ENCODE results near the gene MED12L. TPM values are rescaled to one million over a fixed set of nuclear protein-coding genes. Genes with fewer than 3 reads are reported as not detected.

Gene MED12L
- total and polyA plus RNA-seq, 3 experiments from 2014 or later: 0.02 to 1.8 (median 1.7) TPM

- Mint-ChIP-seq H3K4me1 (no peaks in the 10 kb centered on the region), H3K36me3 (no peaks in the 10 kb centered on the region), H3K27ac (no peak overlapping the region), H3K4me3 (no peak overlapping the region), H3K27me3 (peaks cover 5 to 47% of the 10 kb centered on the region in 2 donors), H3K9me3 (no peaks in the 10 kb centered on the region)
- ChIA-PET CTCF (no interaction called here), POLR2A (no interaction called here)
- Histone ChIP-seq H3K4me3 (ENCODE audit: low read length) (no peak overlapping the region), H3K4me1 (ENCODE audit: insufficient read depth, low read length) (no peaks in the 10 kb centered on the region), H3K27ac (ENCODE audit: low read depth, low read length) (no peak overlapping the region), H3K9me3 (ENCODE audit: low read length) (no peaks in the 10 kb centered on the region), H3K27me3 (ENCODE audit: insufficient read depth, low read length, poor library complexity, severe bottlenecking) (no peaks in the 10 kb centered on the region), H3K36me3 (ENCODE audit: insufficient read depth, low read length) (no peaks in the 10 kb centered on the region)
- DNase-seq: no peak
Observed at GRCh38 chr3:151445273-151446001, 360.0 kb downstream of the MED12L start.

- DNase-seq: no peak
- no peaks in the 10 kb centered on the region for H3K9me3 ChIP-seq (ENCODE audit: low read length)
- H3K4me3 Mint-ChIP-seq: no peak overlapping the region
- H3K4me1 Mint-ChIP-seq: no peaks in the 10 kb centered on the region
- H3K4me1 ChIP-seq (ENCODE audit: insufficient read depth, low read length): no peaks in the 10 kb centered on the region
- H3K27ac ChIP-seq (ENCODE audit: low read depth, low read length): no peak overlapping the region
- H3K36me3 Mint-ChIP-seq: no peaks in the 10 kb centered on the region
- ChIA-PET POLR2A (no interaction called here), CTCF (no interaction called here)
- peaks cover 5 to 49% of the 10 kb centered on the region in 2 donors for H3K27me3 Mint-ChIP-seq
- H3K27me3 ChIP-seq (ENCODE audit: insufficient read depth, low read length, poor library complexity, severe bottlenecking): no peaks in the 10 kb centered on the region
- no peaks in the 10 kb centered on the region for H3K9me3 Mint-ChIP-seq
- H3K27ac Mint-ChIP-seq: no peak overlapping the region
- H3K4me3 ChIP-seq (ENCODE audit: low read length): no peak overlapping the region
- no peaks in the 10 kb centered on the region for H3K36me3 ChIP-seq (ENCODE audit: insufficient read depth, low read length)
Observed at GRCh38 chr3:151446002-151446340, 360.5 kb downstream of the MED12L start.

GRCh38 chr3:151452368-151452767, 366.9 kb downstream of the MED12L start:
- H3K4me3 ChIP-seq (ENCODE audit: low read length): no peak overlapping the region
- H3K36me3 ChIP-seq (ENCODE audit: insufficient read depth, low read length): no peaks in the 10 kb centered on the region
- no peak for DNase-seq
- no peaks in the 10 kb centered on the region for H3K27me3 ChIP-seq (ENCODE audit: insufficient read depth, low read length, poor library complexity, severe bottlenecking)
- H3K4me1 ChIP-seq (ENCODE audit: insufficient read depth, low read length): no peaks in the 10 kb centered on the region
- H3K4me1 Mint-ChIP-seq: no peaks in the 10 kb centered on the region
- CTCF ChIA-PET: no interaction called here
- no peaks in the 10 kb centered on the region for H3K36me3 Mint-ChIP-seq
- no peaks in the 10 kb centered on the region for H3K9me3 ChIP-seq (ENCODE audit: low read length)
- POLR2A ChIA-PET: no interaction called here
- no peak overlapping the region for H3K27ac Mint-ChIP-seq
- no peak overlapping the region for H3K4me3 Mint-ChIP-seq
- H3K9me3 Mint-ChIP-seq: no peaks in the 10 kb centered on the region
- H3K27me3 Mint-ChIP-seq: peaks cover 0 to 37% of the 10 kb centered on the region in 2 donors
- H3K27ac ChIP-seq (ENCODE audit: low read depth, low read length): no peak overlapping the region

GRCh38 chr3:151452841-151453240, 367.4 kb downstream of the MED12L start:
- no peak overlapping the region for H3K27ac Mint-ChIP-seq
- POLR2A ChIA-PET: no interaction called here
- CTCF ChIA-PET: interaction anchor here (1.2 kb wide), 1 partner anchor 15 kb away, joined by 4 read pairs; no protein-coding TSS in a partner anchor

GRCh38 chr3:151456065-151456464, 370.6 kb downstream of the MED12L start:
- no peak overlapping the region for H3K4me3 Mint-ChIP-seq
- H3K27ac Mint-ChIP-seq: no peak overlapping the region
- Histone ChIP-seq H3K27me3 (ENCODE audit: insufficient read depth, low read length, poor library complexity, severe bottlenecking) (peaks cover 4% of the 10 kb centered on the region), H3K36me3 (ENCODE audit: insufficient read depth, low read length) (no peaks in the 10 kb centered on the region), H3K27ac (ENCODE audit: low read depth, low read length) (no peak overlapping the region), H3K4me1 (ENCODE audit: insufficient read depth, low read length) (no peaks in the 10 kb centered on the region), H3K9me3 (ENCODE audit: low read length) (no peaks in the 10 kb centered on the region), H3K4me3 (ENCODE audit: low read length) (no peak overlapping the region)
- ChIA-PET POLR2A (no interaction called here), CTCF (no interaction called here)
- DNase-seq: no peak
- H3K27me3 Mint-ChIP-seq: peaks cover 8 to 33% of the 10 kb centered on the region in 2 donors
- H3K9me3 Mint-ChIP-seq: no peaks in the 10 kb centered on the region
- no peaks in the 10 kb centered on the region for H3K36me3 Mint-ChIP-seq
- H3K4me1 Mint-ChIP-seq: peaks cover 1 to 4% (median 4%) of the 10 kb centered on the region in 3 donors

More at GRCh38 chr3:151452841-151453240, 367.4 kb downstream of the MED12L start:
- Histone ChIP-seq H3K9me3 (ENCODE audit: low read length) (no peaks in the 10 kb centered on the region), H3K27ac (ENCODE audit: low read depth, low read length) (no peak overlapping the region), H3K27me3 (ENCODE audit: insufficient read depth, low read length, poor library complexity, severe bottlenecking) (no peaks in the 10 kb centered on the region), H3K4me1 (ENCODE audit: insufficient read depth, low read length) (no peaks in the 10 kb centered on the region), H3K36me3 (ENCODE audit: insufficient read depth, low read length) (no peaks in the 10 kb centered on the region), H3K4me3 (ENCODE audit: low read length) (no peak overlapping the region)
- H3K36me3 Mint-ChIP-seq: no peaks in the 10 kb centered on the region
- H3K27me3 Mint-ChIP-seq: peaks cover 0 to 33% of the 10 kb centered on the region in 2 donors
- no peaks in the 10 kb centered on the region for H3K4me1 Mint-ChIP-seq
- DNase-seq: no peak
- H3K9me3 Mint-ChIP-seq: no peaks in the 10 kb centered on the region
- no peak overlapping the region for H3K4me3 Mint-ChIP-seq

GRCh38 chr3:151459358-151459757, 373.9 kb downstream of the MED12L start:
- Histone ChIP-seq H3K36me3 (ENCODE audit: insufficient read depth, low read length) (no peaks in the 10 kb centered on the region), H3K27me3 (ENCODE audit: insufficient read depth, low read length, poor library complexity, severe bottlenecking) (peaks cover 8% of the 10 kb centered on the region), H3K9me3 (ENCODE audit: low read length) (no peaks in the 10 kb centered on the region), H3K4me3 (ENCODE audit: low read length) (no peak overlapping the region), H3K4me1 (ENCODE audit: insufficient read depth, low read length) (no peaks in the 10 kb centered on the region), H3K27ac (ENCODE audit: low read depth, low read length) (no peak overlapping the region)
- Mint-ChIP-seq H3K36me3 (no peaks in the 10 kb centered on the region), H3K4me3 (no peak overlapping the region), H3K9me3 (no peaks in the 10 kb centered on the region), H3K27ac (no peak overlapping the region), H3K27me3 (peaks cover 10 to 52% of the 10 kb centered on the region in 2 donors), H3K4me1 (peaks cover 1 to 4% (median 4%) of the 10 kb centered on the region in 3 donors)
- POLR2A ChIA-PET: no interaction called here
- DNase-seq: no peak
- CTCF ChIA-PET: no interaction called here

- Mint-ChIP-seq H3K27ac (peak overlapping the region in 2 of 8 donors; percentile 2 to 64), H3K4me3 (peak overlapping the region in 5 of 7 donors; percentile 33 to 64 (median 44)), H3K4me1 (peaks cover 1 to 4% (median 4%) of the 10 kb centered on the region in 3 donors), H3K36me3 (no peaks in the 10 kb centered on the region), H3K27me3 (peaks cover 11 to 57% of the 10 kb centered on the region in 2 donors), H3K9me3 (no peaks in the 10 kb centered on the region)
- Histone ChIP-seq H3K27me3 (ENCODE audit: insufficient read depth, low read length, poor library complexity, severe bottlenecking) (peaks cover 8% of the 10 kb centered on the region), H3K9me3 (ENCODE audit: low read length) (no peaks in the 10 kb centered on the region), H3K4me1 (ENCODE audit: insufficient read depth, low read length) (no peaks in the 10 kb centered on the region), H3K36me3 (ENCODE audit: insufficient read depth, low read length) (no peaks in the 10 kb centered on the region), H3K4me3 (ENCODE audit: low read length) (no peak overlapping the region), H3K27ac (ENCODE audit: low read depth, low read length) (no peak overlapping the region)
- POLR2A ChIA-PET: no interaction called here
- CTCF ChIA-PET: interaction anchor here (1.0 kb wide), 1 partner anchor 14 kb away, joined by 3 read pairs; no protein-coding TSS in a partner anchor
- DNase-seq: no peak
Observed at GRCh38 chr3:151460228-151460627, 374.8 kb downstream of the MED12L start.

GRCh38 chr3:151460774-151461450, 375.4 kb downstream of the MED12L start, which contains the start of gene IGSF10:
Gene IGSF10, minus strand, starts transcription at chr3:151461061. Its CDS starts 2,352 bp downstream, at chr3:151458709.
- H3K36me3 ChIP-seq (ENCODE audit: insufficient read depth, low read length): no peaks in the 10 kb centered on the region
- Mint-ChIP-seq H3K36me3 (no peaks in the 10 kb centered on the region), H3K4me1 (peaks cover 1 to 4% (median 4%) of the 10 kb centered on the region in 3 donors), H3K4me3 (peak within 1 kb of the TSS in 5 of 7 donors; percentile 33 to 64 (median 44)), H3K27me3 (peaks cover 11 to 60% of the 10 kb centered on the region in 2 donors), H3K27ac (peak within 1 kb of the TSS in 2 of 8 donors; percentile 2 to 64), H3K9me3 (no peaks in the 10 kb centered on the region)
- H3K27me3 ChIP-seq (ENCODE audit: insufficient read depth, low read length, poor library complexity, severe bottlenecking): peaks cover 8% of the 10 kb centered on the region
- no peak for DNase-seq
- no peaks in the 10 kb centered on the region for H3K9me3 ChIP-seq (ENCODE audit: low read length)
- H3K4me1 ChIP-seq (ENCODE audit: insufficient read depth, low read length): no peaks in the 10 kb centered on the region
- POLR2A ChIA-PET: no interaction called here
- CTCF ChIA-PET: interaction anchor here (1.0 kb wide), 1 partner anchor 13 kb away, joined by 3 read pairs; no protein-coding TSS in a partner anchor
- no peak within 1 kb of the TSS for H3K27ac ChIP-seq (ENCODE audit: low read depth, low read length)
- no peak within 1 kb of the TSS for H3K4me3 ChIP-seq (ENCODE audit: low read length)
